ENCODE results near the gene YIPF3.
"Not testable (repeated sequence)": the region's sequence is repeated elsewhere in the genome, so short reads cannot be mapped to it uniquely, and the experiment has no call there.

Gene YIPF3

GRCh38 chr6:43516697-43517504 lies at the start of gene YIPF3, which contains the start of gene POLR1C:
YIPF3 (minus strand) TSS chr6:43516926; CDS start chr6:43516807, 119 bp downstream.
POLR1C (plus strand) TSS chr6:43517089; CDS start chr6:43517110, 21 bp downstream.
- peak; percentile 98 for DNase-seq (ENCODE audit: low spot score)
- no peak for TF ChIP-seq CTCF (IDR thresholded peaks at IDR 0.05; ENCODE audit: extremely low read depth, missing control alignments)

- TF ChIP-seq CTCF (IDR thresholded peaks at IDR 0.05; ENCODE audit: extremely low read depth, missing control alignments) = no peak
- DNase-seq (ENCODE audit: low spot score) = no peak
These were observed 42.6 kb upstream of the YIPF3 start for GRCh38 chr6:43559328-43559727.

GRCh38 chr6:43557620-43558019 lies 40.9 kb upstream of the YIPF3 start:
- DNase-seq (ENCODE audit: low spot score) = not testable (repeated sequence)

GRCh38 chr6:43547222-43547621 lies 30.5 kb upstream of the YIPF3 start:
- TF ChIP-seq CTCF (IDR thresholded peaks at IDR 0.05; ENCODE audit: extremely low read depth, missing control alignments) = no peak
- peak; percentile 36 for DNase-seq (ENCODE audit: low spot score)

- TF ChIP-seq CTCF (IDR thresholded peaks at IDR 0.05; ENCODE audit: extremely low read depth, missing control alignments) = no peak
- DNase-seq (ENCODE audit: low spot score) = no peak
These were observed 27.7 kb upstream of the YIPF3 start for GRCh38 chr6:43544461-43544860.

GRCh38 chr6:43541774-43542471 lies 25.2 kb upstream of the YIPF3 start:
- DNase-seq (ENCODE audit: low spot score) = peak; percentile 46
- no peak for TF ChIP-seq CTCF (IDR thresholded peaks at IDR 0.05; ENCODE audit: extremely low read depth, missing control alignments)

- TF ChIP-seq CTCF (IDR thresholded peaks at IDR 0.05; ENCODE audit: extremely low read depth, missing control alignments) = no peak
These were observed 23.8 kb upstream of the YIPF3 start for GRCh38 chr6:43540507-43540906.

GRCh38 chr6:43539409-43539808 lies 22.7 kb upstream of the YIPF3 start:
- DNase-seq (ENCODE audit: low spot score) = not testable (repeated sequence)

More at GRCh38 chr6:43540507-43540906, 23.8 kb upstream of the YIPF3 start:
- no peak for DNase-seq (ENCODE audit: low spot score)

- not testable (repeated sequence) for DNase-seq (ENCODE audit: low spot score)
These were observed 22.3 kb upstream of the YIPF3 start for GRCh38 chr6:43538986-43539385.

Measured in GM20000 (cell line).